ENCODE results near the gene ULK2.

Gene ULK2

DNA sequence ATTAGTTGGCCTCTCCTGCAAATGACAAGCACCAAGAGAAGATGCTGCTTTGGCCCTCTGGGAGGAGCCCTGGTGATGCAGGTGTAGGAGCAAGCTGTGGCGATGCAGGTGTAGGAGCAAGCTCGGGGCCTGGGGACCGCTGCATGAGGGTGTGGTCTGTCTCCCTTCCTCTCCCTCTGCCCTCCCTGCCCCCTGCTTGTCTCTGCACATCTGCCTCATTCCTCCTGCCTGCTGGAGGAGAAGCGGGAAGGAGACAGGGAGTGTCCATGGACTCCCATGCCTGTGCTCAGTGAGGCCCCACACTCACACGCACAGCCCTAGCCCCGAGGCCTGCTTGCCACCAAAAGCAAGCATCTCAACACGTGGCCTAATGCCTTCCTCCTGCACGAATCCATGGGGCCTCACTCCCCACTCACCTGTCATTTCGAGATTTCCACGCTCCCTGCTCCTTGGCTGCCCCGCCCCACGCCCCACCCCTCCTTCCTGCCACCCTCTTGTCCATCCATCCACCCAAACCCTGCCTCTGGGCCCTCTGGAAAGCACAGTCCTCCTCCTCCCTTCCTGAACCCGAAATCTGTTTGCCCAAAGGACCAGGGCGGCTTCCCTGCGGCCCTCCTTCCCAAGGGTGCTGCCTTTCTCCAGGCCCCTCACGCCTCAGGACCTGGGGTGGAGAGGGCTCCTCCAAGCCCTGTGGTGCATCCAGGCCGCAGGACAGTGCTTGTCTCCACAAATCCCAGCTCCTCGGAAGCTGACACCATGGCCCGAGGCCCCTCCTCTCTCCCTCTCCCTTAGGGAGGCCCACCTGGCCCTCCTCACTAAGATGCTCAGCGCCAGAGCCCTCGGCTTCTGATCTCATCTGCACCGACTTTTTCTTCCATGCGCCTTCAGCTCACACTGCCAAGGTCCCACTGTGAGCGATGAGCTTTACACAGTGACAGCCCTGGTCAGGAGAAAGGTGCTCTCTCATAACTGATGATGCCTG is 107.9 kb downstream of the ULK2 start:
- Mint-ChIP-seq H3K27me3 (peaks cover 65% of the 10 kb centered on the region), H3K4me1 (peaks cover 7% of the 10 kb centered on the region), H3K9me3 (no peaks in the 10 kb centered on the region), H3K36me3 (ENCODE audit: insufficient read depth) (no peaks in the 10 kb centered on the region), H3K27ac (ENCODE audit: low read depth) (no peak overlapping the region), H3K4me3 (no peak overlapping the region)
- DNase-seq (ENCODE audit: low spot score in 2 of 2) (no peak), ATAC-seq (replicated peaks; ENCODE audit: extremely low read depth, poor library complexity, severe bottlenecking) (no peak)

DNA sequence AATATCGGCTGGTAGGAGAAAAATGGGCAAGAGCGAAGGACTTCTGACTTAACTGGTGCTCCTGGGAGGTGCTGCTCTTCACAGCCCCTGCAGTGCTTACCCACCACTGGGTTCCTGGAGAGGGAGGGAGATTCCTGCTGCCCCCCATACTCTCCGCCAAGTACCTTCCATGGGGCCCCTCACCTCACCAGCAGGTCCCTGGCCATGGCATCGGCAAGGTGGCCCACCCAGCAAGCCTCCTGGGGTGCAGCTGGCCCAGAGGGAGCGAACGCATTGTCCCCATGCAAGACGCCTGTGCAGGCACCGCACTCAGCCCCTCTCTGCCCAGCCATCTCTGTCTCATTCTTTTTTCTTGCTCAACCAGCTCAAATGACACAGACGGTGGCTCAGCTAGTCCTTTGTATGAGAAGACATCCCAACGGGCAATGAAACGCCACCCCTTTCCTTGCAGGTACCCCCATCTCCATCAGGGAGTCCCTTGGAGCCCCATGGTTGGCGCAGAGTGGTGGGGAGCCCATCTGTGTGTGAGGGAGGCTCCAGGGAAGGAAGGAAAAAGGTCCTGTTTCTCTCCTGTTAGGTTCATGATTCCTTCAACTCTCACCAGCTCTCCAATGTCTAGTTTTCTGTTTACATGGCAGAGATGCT is 110.1 kb downstream of the ULK2 start:
- ATAC-seq (replicated peaks; ENCODE audit: extremely low read depth, poor library complexity, severe bottlenecking) = no peak
- no peak overlapping the region for H3K27ac Mint-ChIP-seq (ENCODE audit: low read depth)
- peaks cover 60% of the 10 kb centered on the region for H3K27me3 Mint-ChIP-seq
- no peaks in the 10 kb centered on the region for H3K9me3 Mint-ChIP-seq
- H3K4me1 Mint-ChIP-seq = peaks cover under 1% of the 10 kb centered on the region
- no peak overlapping the region for H3K4me3 Mint-ChIP-seq
- H3K36me3 Mint-ChIP-seq (ENCODE audit: insufficient read depth) = no peaks in the 10 kb centered on the region
- no peak for DNase-seq (ENCODE audit: low spot score in 2 of 2)

DNA sequence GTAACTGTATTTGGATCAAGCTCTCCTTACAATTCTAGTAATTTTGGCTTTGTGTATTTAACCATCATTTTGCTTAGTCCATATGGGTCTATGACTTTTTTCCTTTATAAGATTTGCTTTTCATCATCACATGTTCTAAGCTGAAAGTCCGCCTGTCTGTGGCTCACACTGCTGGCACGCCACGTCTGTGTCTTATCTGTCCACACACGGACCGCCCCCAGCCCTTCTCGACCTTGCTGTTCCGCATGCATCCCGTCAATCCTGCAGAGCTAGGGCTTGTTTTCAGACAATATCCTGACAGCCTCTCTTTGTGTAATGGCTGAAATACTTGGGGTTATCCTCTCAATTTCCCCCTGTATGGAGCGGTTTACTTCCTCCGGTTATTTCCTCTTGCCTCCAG is 111.2 kb downstream of the ULK2 start:
- Mint-ChIP-seq H3K36me3 (ENCODE audit: insufficient read depth) (no peaks in the 10 kb centered on the region), H3K27ac (ENCODE audit: low read depth) (no peak overlapping the region)

DNA sequence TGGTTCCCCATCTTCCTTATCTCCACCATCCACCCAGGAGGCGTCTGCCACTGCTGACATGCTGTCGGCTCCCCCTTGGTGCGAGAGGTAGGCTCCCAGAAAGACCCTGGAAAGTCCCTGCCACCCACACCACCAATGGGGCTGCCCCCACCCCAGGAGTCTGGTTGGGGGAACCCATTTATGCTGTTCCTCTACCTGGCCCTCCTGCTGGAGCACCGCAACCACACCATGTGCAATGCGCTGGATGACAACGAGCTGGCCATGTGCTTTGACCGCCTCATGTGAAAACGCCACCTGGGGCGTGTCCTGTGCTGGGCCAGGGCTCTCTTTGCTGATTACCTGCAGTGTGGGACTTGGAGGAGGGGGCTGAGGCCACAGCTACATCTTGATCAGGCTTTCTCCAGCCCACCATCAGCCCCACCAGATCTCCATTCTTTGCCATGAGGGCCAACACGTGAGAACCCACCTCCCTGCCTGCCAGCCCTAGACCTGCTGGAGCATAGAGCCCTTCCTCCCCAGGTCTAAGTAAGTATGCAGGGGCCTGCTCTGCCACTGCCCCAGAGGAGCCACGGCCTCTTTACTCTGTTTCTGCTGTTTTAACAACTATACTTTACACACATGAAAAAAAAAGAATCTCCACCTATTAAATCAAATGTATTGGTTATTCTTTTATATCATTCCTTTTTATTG is 111.8 kb downstream of the ULK2 start:
- Mint-ChIP-seq H3K4me3 (no peak overlapping the region), H3K9me3 (no peaks in the 10 kb centered on the region), H3K27me3 (peaks cover 73% of the 10 kb centered on the region), H3K4me1 (no peaks in the 10 kb centered on the region), H3K36me3 (ENCODE audit: insufficient read depth) (no peaks in the 10 kb centered on the region), H3K27ac (ENCODE audit: low read depth) (no peak overlapping the region)
- DNase-seq (ENCODE audit: low spot score in 2 of 2) = no peak
- ATAC-seq (replicated peaks; ENCODE audit: extremely low read depth, poor library complexity, severe bottlenecking) = no peak

More for the DNA sequence above, 111.2 kb downstream of the ULK2 start:
- ATAC-seq (replicated peaks; ENCODE audit: extremely low read depth, poor library complexity, severe bottlenecking) = no peak
- no peak overlapping the region for H3K4me3 Mint-ChIP-seq
- H3K27me3 Mint-ChIP-seq = peaks cover 69% of the 10 kb centered on the region
- no peaks in the 10 kb centered on the region for H3K4me1 Mint-ChIP-seq
- DNase-seq (ENCODE audit: low spot score in 2 of 2) = no peak
- H3K9me3 Mint-ChIP-seq = no peaks in the 10 kb centered on the region

DNA sequence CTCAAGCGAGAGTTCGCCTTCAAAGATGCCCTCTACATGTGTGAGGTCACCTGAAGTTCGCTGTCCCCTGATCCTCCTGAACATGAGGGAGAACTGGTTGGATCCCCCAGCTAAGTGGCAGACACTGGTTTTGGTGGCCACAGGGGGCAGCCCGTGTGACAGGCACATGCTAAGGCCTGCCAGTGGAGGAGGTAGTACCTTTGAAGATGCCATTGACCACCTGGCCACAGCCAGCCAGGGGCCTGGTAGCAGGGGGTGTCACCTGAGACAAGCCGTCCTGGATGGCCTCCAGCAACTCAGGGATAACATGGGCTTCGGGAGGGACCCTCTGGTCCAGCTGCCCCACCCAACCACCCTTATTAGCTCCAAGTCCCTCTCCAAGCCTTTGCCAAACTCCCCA is 112.3 kb downstream of the ULK2 start:
- Mint-ChIP-seq H3K9me3 (no peaks in the 10 kb centered on the region), H3K36me3 (ENCODE audit: insufficient read depth) (no peaks in the 10 kb centered on the region), H3K4me1 (no peaks in the 10 kb centered on the region), H3K27ac (ENCODE audit: low read depth) (no peak overlapping the region), H3K27me3 (peaks cover 69% of the 10 kb centered on the region), H3K4me3 (no peak overlapping the region)
- no peak for DNase-seq (ENCODE audit: low spot score in 2 of 2)
- ATAC-seq (replicated peaks; ENCODE audit: extremely low read depth, poor library complexity, severe bottlenecking) = no peak

DNA sequence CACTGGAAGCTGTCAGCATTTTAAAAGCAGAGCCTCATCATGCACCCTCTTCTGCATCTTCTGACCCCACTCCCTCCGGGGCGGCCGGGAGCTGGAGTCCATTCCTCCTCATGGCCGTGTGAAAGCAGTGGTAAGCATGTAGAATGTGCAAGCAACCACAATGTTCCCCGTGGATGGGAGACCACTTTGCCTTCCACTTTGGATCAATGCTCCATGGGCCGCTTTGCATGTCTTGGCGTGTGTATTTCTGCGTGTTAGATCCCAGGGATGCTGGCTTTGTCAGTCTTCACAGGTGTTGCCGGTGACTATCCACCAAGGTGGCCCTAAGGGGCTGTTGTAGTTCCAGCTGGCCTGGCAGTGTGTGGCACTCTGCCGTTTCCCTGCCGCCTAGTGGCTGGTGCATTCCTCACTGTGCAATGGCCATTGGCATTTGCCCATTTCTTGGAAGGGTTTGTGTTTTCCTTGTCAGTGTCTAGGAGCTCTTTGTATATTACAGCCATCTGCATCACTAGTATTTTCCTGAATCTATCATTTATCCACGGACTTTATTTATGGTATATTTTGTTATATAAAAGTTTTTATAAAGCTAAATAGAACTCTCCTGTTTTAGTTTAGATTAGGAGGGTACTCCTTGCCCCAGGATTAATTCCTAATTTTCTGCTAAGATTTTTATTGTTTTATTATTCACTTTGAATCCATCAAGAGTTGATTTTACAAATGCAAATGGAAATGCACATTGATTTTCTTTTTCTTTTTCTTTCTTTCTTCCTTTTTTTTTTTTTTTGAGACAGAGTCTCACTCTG is 113.9 kb downstream of the ULK2 start:
- DNase-seq (ENCODE audit: low spot score in 2 of 2) = no peak
- Mint-ChIP-seq H3K27me3 (peaks cover 72% of the 10 kb centered on the region), H3K36me3 (ENCODE audit: insufficient read depth) (no peaks in the 10 kb centered on the region), H3K4me3 (no peak overlapping the region), H3K27ac (ENCODE audit: low read depth) (no peak overlapping the region), H3K9me3 (no peaks in the 10 kb centered on the region), H3K4me1 (no peaks in the 10 kb centered on the region)
- ATAC-seq (replicated peaks; ENCODE audit: extremely low read depth, poor library complexity, severe bottlenecking) = no peak

DNA sequence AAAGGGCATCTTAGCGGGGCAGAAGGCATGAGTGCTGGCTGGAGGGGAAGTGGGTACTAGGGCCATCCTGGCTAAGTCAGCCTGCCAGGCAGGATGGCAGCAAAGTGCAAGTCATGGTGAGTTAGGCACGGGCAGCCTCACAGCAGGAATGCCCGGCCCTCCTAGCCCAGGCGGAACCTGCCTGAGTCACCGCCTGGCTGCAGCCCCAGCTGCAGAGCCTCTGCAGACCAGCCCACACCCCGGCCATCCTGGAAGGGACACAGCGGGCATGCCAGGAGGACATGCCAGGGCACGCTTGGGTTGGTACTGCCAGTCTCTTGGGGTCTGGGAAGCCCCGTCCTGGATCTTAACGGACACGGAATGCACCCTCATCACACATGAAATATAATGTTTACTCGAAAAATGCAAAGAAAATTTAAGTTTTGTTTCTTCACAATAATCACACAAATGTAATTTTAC is 114.7 kb downstream of the ULK2 start:
- Mint-ChIP-seq H3K4me3 (no peak overlapping the region), H3K36me3 (ENCODE audit: insufficient read depth) (no peaks in the 10 kb centered on the region), H3K4me1 (no peaks in the 10 kb centered on the region), H3K9me3 (no peaks in the 10 kb centered on the region), H3K27me3 (peaks cover 72% of the 10 kb centered on the region), H3K27ac (ENCODE audit: low read depth) (no peak overlapping the region)
- no peak for DNase-seq (ENCODE audit: low spot score in 2 of 2)
- no peak for ATAC-seq (replicated peaks; ENCODE audit: extremely low read depth, poor library complexity, severe bottlenecking)

DNA sequence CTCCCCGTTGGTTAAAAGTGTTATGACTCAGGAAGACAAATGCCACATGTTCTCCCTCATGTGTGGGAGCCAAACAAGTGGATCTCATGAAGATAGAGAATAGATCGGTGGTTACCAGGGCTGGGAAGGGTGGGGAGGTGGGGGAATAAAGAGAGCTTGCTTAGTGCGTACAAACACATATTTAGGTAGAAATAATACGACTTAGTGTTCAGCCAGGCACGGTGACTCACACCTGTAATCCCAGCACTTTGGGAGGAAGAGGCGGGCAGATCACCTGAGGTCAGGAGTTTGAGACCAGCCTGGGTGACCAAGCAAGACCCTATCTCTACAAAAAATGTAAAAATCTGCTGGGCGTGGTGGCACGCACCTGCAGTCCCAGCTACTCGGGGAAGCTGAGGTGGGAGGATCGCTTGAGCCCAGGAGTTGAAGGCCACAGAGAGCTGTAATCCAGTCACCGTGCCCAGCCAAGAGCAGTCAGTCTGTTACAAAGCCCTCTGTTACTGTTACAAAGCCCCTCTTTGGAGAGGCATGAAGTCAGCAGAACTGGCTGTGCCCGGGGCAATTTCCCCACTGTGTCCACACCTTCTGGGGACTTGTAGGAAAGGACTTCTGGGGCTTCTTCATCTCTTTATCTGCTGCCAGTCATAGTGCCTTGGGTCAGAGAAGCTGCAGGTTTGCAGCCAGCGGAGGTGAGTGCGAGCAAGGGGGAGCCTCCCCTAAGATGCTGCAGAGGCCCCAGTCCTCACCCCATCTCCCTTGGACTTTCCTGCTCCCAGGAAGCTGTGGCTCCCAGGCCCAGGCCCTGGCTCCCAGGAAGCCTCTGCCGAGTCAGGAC is 115.3 kb downstream of the ULK2 start:
- no peak overlapping the region for H3K4me3 Mint-ChIP-seq
- no peaks in the 10 kb centered on the region for H3K36me3 Mint-ChIP-seq (ENCODE audit: insufficient read depth)
- no peaks in the 10 kb centered on the region for H3K9me3 Mint-ChIP-seq
- no peaks in the 10 kb centered on the region for H3K4me1 Mint-ChIP-seq
- ATAC-seq (replicated peaks; ENCODE audit: extremely low read depth, poor library complexity, severe bottlenecking) (no peak), DNase-seq (ENCODE audit: low spot score in 2 of 2) (no peak)
- H3K27me3 Mint-ChIP-seq = peaks cover 72% of the 10 kb centered on the region
- no peak overlapping the region for H3K27ac Mint-ChIP-seq (ENCODE audit: low read depth)

DNA sequence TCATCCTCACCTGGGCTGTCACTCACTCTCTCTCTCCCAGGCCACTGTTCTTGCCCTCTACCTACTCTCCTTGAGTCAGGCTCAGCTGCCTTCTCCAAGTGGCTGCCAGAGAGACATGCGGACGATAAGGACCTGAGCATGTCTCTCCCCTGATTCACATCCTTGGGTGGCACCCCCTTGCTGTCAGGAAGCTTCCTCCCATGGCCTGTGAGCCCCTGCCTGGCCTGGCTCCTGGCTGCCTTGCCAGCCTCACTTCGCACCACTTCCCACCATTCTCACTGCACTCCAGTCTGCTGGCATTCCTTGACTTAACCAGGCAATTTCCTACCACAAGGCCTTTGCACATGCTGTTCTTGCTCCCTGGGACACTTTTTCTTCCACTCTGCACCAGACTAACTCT is 116.9 kb downstream of the ULK2 start:
- ATAC-seq (replicated peaks; ENCODE audit: extremely low read depth, poor library complexity, severe bottlenecking) (no peak), DNase-seq (ENCODE audit: low spot score in 2 of 2) (no peak)
- Mint-ChIP-seq H3K27me3 (peaks cover 56% of the 10 kb centered on the region), H3K27ac (ENCODE audit: low read depth) (no peak overlapping the region), H3K9me3 (no peaks in the 10 kb centered on the region), H3K4me3 (no peak overlapping the region), H3K36me3 (ENCODE audit: insufficient read depth) (peaks cover 1% of the 10 kb centered on the region), H3K4me1 (no peaks in the 10 kb centered on the region)

DNA sequence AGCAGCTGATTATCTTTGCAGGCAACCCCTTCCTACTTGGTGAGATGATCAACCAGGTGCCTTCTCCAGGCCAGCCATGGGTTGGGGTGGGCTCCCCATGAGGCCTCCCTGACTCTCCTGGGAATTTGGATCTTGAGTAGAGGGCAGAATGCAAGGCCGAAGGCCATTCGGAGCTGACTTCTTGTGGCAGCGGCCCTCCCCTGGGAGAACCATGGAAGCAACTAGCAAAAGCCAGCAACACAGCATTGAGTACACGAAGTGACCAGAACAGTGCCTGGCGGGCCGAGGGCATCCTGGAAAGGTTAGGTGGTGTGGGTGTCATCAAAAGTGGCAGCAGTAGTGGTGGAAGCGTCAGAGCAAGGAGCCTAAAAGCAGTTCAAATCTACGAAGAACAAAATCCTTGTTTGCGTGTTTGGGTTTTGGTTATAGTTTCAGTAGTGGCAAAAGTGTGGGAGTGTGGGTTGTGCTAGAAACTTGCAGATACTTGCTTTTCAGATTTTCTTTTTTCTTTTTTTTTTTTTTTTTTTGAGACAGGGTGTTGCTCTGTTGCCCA is 117.6 kb downstream of the ULK2 start:
- peaks cover 49% of the 10 kb centered on the region for H3K27me3 Mint-ChIP-seq
- H3K4me3 Mint-ChIP-seq = no peak overlapping the region
- DNase-seq (ENCODE audit: low spot score in 2 of 2) (no peak), ATAC-seq (replicated peaks; ENCODE audit: extremely low read depth, poor library complexity, severe bottlenecking) (no peak)
- H3K9me3 Mint-ChIP-seq = no peaks in the 10 kb centered on the region
- H3K36me3 Mint-ChIP-seq (ENCODE audit: insufficient read depth) = peaks cover 1% of the 10 kb centered on the region
- H3K4me1 Mint-ChIP-seq = no peaks in the 10 kb centered on the region
- no peak overlapping the region for H3K27ac Mint-ChIP-seq (ENCODE audit: low read depth)

DNA sequence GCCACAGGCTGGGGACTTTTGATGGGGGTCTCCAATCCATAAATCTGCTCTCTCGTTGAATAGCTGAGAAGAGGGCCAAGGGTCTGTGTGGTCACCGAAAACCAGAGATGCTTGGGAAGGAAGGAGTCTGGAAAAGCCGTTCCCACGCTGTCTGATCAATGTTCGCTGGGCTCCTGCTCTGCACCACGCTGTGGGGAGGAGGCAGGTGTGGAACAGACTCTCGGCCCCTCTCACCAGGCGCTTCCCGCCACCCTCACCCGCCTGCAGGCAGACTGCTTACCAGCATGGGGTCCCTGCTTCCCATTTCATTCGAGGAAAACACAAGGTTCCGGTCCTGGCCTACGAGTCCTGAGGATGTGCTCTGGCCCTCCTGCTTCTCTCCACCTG is 118.9 kb downstream of the ULK2 start:
- H3K4me1 Mint-ChIP-seq = no peaks in the 10 kb centered on the region
- H3K27me3 Mint-ChIP-seq = peaks cover 43% of the 10 kb centered on the region
- no peak for DNase-seq (ENCODE audit: low spot score in 2 of 2)
- no peak overlapping the region for H3K4me3 Mint-ChIP-seq
- H3K9me3 Mint-ChIP-seq = no peaks in the 10 kb centered on the region
- ATAC-seq (replicated peaks; ENCODE audit: extremely low read depth, poor library complexity, severe bottlenecking) = no peak
- peaks cover 1% of the 10 kb centered on the region for H3K36me3 Mint-ChIP-seq (ENCODE audit: insufficient read depth)
- H3K27ac Mint-ChIP-seq (ENCODE audit: low read depth) = no peak overlapping the region

Measured in central memory CD8-positive, alpha-beta T cell (primary cell).